ENCODE measurements around the gene TXLNA.
"Not testable (repeated sequence)": the region's sequence is repeated elsewhere in the genome, so short reads cannot be mapped to it uniquely, and the experiment has no call there.

DNA sequence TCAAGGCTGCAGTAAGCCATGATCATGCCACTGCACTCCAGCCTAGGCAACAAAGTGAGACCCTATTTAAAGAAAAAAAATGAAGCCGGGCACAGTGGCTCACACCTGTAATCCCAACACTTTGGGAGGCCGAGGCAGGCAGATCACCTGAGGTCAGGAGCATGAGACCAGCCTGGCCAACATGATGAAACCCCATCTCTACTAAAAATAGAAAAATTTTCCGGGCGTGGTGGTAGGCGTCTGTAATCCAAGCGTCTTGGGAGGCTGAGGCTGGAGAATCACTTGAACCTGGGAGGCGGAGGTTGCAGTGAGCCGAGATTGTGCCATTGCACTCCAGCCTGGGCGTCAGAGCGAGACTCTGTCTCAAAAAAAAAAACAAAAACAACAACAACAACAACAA, 13.8 kb upstream of the TXLNA start:
- not testable (repeated sequence) for TF ChIP-seq CTCF (IDR thresholded peaks at IDR 0.05; ENCODE audit: low read depth, low read length, poor library complexity, severe bottlenecking); EZH2phosphoT487 (IDR thresholded peaks at IDR 0.05; ENCODE audit: borderline replicate concordance, low read length)

Data from DOHH2 (cell line).